22Rv1 (cell line): ENCODE data around the gene VPS8.
"Not testable (repeated sequence)": the region's sequence is repeated elsewhere in the genome, so short reads cannot be mapped to it uniquely, and the experiment has no call there.

Experiments
- H3K27ac ChIP-seq: fragments of 450-650 bp; 2 replicates; pipeline ENCODE4 v1.5.1; 2017
- ZFX ChIP-seq: fragments of 450-650 bp; IDR thresholded peaks from 2 replicates; pipeline ENCODE4 v1.6.1; 2017; ENCODE audit warnings: antibody characterized with exemption, borderline replicate concordance
- TF ChIP-seq, protein P1 (sequence below): fragments of 450-650 bp; IDR thresholded peaks from 2 replicates; pipeline ENCODE4 v1.5.1; 2017; ENCODE audit warnings: mild to moderate bottlenecking

The VPS8 gene

GRCh38 chr3:184885112-184885511, 73.1 kb downstream of the VPS8 start:
- H3K27ac ChIP-seq, result no peak overlapping the region
- TF ChIP-seq, protein P1, sequence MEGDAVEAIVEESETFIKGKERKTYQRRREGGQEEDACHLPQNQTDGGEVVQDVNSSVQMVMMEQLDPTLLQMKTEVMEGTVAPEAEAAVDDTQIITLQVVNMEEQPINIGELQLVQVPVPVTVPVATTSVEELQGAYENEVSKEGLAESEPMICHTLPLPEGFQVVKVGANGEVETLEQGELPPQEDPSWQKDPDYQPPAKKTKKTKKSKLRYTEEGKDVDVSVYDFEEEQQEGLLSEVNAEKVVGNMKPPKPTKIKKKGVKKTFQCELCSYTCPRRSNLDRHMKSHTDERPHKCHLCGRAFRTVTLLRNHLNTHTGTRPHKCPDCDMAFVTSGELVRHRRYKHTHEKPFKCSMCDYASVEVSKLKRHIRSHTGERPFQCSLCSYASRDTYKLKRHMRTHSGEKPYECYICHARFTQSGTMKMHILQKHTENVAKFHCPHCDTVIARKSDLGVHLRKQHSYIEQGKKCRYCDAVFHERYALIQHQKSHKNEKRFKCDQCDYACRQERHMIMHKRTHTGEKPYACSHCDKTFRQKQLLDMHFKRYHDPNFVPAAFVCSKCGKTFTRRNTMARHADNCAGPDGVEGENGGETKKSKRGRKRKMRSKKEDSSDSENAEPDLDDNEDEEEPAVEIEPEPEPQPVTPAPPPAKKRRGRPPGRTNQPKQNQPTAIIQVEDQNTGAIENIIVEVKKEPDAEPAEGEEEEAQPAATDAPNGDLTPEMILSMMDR, result no peak
- TF ChIP-seq ZFX, result no peak

GRCh38 chr3:184887574-184887973, 75.6 kb downstream of the VPS8 start:
- no peak overlapping the region for H3K27ac ChIP-seq
- no peak for TF ChIP-seq ZFX

DNA sequence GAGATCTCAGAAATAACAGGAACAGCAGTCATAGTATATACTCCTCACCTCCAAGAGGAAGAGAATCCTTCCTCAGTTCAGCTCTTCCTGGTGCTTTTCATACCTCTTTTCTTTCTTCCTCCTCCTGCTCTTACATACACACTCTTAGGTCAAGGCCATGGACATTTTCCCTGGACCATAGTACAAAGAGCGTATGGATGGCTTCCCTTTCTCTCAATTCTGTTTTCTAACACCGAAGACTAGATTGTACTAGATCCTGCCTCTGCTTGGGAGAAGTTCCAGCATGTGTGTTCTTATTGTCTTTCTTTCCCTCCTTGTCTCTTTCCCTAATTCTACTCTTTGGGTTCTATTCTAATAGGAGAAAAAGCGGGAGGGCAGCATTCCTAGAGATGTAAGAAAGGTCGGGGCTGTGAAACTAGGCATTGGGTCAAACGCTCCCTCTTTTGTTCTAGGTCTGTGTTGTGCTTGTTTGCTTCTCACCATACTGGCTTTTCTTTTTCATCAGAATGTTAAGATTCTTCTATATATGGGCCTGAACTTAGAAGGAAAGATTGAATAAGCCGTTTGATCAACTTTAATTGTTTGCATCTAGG, 77.4 kb downstream of the VPS8 start:
- H3K27ac ChIP-seq, result no peak overlapping the region
- TF ChIP-seq, protein P1, result no peak
- no peak for TF ChIP-seq ZFX

- no peak overlapping the region for H3K27ac ChIP-seq
- no peak for TF ChIP-seq ZFX
- TF ChIP-seq, protein P1, result no peak
These were observed 82.1 kb downstream of the VPS8 start for GRCh38 chr3:184894051-184894450.

DNA sequence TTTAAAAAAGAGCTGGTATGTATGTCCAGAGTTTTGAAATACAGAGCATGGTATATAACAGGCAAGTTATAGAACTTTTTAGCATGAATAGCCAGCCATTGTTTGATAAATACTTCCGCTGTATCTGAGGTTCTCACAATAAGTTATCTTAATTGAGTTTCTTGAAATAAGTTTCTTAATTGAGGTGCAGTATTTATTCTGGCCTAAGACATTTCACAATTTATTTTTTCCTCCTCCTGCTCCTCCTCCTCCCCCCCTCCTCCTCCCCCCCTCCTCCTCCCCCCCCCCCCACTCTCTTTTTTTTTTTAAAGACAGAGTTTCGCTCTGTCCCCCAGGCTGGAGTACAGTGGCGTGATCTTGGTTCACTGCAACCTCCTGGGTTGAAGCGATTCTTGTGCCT, 83.4 kb downstream of the VPS8 start:
- TF ChIP-seq, protein P1, result no peak
- TF ChIP-seq ZFX, result no peak
- H3K27ac ChIP-seq, result no peak overlapping the region

DNA sequence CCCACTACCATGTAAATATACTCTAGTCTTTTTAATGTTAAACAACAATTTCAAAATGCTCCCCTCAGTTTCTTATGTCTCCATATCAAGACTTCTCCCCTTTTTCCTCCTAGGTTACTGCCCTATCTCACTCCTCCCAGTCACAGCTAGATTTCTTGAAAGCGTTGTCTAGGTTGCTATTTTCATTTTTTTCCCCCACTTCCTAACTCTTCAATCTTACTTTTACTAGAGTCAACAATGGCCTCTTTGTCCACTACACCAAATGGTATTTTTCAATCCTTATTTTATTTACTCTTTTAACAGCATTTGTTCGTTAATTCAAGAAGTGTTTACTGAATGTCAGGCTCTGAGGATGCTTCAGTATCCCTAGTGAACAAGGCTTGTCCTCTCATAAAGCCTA, 84.4 kb downstream of the VPS8 start:
- H3K27ac ChIP-seq, result no peak overlapping the region
- TF ChIP-seq, protein P1, result no peak
- no peak for TF ChIP-seq ZFX

DNA sequence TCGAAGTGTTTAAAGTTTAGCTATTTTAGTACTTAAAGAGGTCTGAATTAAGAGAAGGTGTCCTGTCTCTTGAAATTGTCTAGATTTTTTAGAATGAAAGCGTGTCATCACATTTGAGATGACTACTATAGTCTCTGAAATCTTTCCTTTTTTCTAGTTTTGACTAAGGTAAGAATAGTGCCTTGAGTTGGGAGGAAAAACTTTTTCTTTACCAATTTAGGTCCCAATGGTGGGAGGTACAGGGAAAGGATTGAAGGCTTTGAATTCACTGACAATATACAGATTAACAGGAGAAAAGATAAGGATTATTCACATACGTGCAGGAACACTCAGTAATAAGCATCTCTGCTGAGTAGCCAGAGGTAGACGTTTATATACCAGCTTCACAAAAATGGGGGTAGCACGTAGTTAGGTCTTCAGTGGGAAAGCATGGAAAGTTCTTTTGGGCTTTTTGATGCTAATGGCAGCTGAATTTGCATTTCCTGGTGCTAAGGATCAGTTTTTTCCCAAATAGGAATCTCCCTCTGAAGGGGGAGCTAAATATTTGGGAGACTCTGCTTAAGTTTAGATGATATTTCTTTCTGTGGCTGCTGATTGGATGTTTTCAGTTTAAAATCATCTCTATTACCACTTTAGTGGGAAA, 88.1 kb downstream of the VPS8 start:
- TF ChIP-seq, protein P1, result no peak
- no peak for TF ChIP-seq ZFX
- H3K27ac ChIP-seq, result no peak overlapping the region

- not testable (repeated sequence) for H3K27ac ChIP-seq
These were observed 95.1 kb downstream of the VPS8 start for GRCh38 chr3:184907031-184907430.
